ENCODE results near the gene RSAD2. TPM values are rescaled to one million over a fixed set of nuclear protein-coding genes. Genes with fewer than 3 reads are reported as not detected.
"Not testable (repeated sequence)": the region's sequence is repeated elsewhere in the genome, so short reads cannot be mapped to it uniquely, and the experiment has no call there.

Gene RSAD2
- total RNA-seq, 4 donors from 2014 or later, result 1.8 to 7.0 (median 5.7) TPM

DNA sequence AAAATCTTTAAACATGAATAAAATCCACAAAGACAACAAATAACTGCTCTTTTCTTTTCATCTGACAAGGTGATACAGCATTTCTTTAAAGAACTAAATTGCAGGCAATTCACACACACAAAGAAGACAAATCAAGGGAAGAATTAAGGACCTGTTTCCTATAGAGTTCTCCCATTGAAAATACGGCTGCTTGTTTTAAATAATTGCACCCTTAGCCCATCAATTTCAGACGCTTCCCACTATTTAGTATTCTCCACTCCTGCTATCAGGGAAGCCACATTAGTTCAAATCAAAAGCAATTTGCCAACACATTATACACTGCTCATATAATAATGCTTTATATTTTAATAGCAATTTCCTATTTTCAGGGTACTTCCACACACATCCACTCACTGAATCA, 23.2 kb upstream of the RSAD2 start:
- peaks cover 0 to 41% (median 0%) of the 10 kb centered on the region in 3 donors for H3K9me3 ChIP-seq
- no peak for ATAC-seq
- no peaks in the 10 kb centered on the region for H3K4me1 ChIP-seq
- H3K4me3 ChIP-seq, result no peak overlapping the region
- H3K27ac ChIP-seq, result no peak overlapping the region
- no peaks in the 10 kb centered on the region for H3K27me3 ChIP-seq
- H3K36me3 ChIP-seq, result peaks cover 0 to 99% of the 10 kb centered on the region in 2 donors
- TF ChIP-seq POLR2A (IDR thresholded peaks at IDR 0.05) (no peak), POLR2AphosphoS5 (IDR thresholded peaks at IDR 0.05) (no peak), EP300 (IDR thresholded peaks at IDR 0.05) (no peak)
- TF ChIP-seq, protein P1, sequence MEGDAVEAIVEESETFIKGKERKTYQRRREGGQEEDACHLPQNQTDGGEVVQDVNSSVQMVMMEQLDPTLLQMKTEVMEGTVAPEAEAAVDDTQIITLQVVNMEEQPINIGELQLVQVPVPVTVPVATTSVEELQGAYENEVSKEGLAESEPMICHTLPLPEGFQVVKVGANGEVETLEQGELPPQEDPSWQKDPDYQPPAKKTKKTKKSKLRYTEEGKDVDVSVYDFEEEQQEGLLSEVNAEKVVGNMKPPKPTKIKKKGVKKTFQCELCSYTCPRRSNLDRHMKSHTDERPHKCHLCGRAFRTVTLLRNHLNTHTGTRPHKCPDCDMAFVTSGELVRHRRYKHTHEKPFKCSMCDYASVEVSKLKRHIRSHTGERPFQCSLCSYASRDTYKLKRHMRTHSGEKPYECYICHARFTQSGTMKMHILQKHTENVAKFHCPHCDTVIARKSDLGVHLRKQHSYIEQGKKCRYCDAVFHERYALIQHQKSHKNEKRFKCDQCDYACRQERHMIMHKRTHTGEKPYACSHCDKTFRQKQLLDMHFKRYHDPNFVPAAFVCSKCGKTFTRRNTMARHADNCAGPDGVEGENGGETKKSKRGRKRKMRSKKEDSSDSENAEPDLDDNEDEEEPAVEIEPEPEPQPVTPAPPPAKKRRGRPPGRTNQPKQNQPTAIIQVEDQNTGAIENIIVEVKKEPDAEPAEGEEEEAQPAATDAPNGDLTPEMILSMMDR (IDR thresholded peaks at IDR 0.05), result no peak
- 85 to 94% methylated on average over 2 of the region's 2 CpGs for WGBS, 2 donors (ENCODE audit: low coverage in 1 of 2)

DNA sequence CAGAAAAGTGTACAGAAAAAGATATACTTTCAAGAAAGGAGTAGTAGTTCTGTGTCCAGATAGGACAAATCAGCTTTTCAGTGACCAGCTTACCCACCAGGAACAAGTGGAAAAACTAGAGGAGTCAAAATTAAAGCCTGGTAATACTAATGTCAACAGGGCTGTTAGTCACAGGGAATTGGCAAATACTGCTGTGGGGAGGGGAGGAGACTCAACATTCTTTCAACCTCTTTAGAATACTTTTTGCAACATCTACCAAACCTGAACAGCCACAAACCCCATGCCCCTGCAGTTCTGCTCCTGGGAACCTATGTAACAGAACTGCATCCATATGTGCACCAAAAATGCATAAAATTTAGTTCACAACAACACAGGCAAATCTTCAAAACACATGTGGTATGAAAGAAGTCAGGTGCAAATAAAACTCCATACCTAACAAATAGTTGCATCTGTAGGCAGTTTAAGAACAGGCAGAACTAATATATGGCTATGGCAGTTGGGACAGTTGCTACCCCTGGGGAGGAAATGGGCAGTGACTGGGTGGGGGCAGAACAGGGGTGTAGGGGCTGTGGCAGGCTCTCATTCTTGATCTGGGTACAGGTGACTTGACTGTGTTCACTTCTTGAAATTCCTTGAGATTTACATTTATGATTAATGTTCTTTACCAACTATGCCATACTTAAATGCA, 21.6 kb upstream of the RSAD2 start:
- Histone ChIP-seq H3K27me3 (no peaks in the 10 kb centered on the region), H3K4me3 (no peak overlapping the region), H3K27ac (no peak overlapping the region), H3K36me3 (peaks cover 0 to 98% of the 10 kb centered on the region in 2 donors), H3K9me3 (peaks cover 0 to 32% (median 0%) of the 10 kb centered on the region in 3 donors), H3K4me1 (no peaks in the 10 kb centered on the region)
- TF ChIP-seq, protein P1 (IDR thresholded peaks at IDR 0.05), result no peak
- TF ChIP-seq EP300 (IDR thresholded peaks at IDR 0.05) (no peak), POLR2AphosphoS5 (IDR thresholded peaks at IDR 0.05) (no peak)
- ATAC-seq, result no peak

DNA sequence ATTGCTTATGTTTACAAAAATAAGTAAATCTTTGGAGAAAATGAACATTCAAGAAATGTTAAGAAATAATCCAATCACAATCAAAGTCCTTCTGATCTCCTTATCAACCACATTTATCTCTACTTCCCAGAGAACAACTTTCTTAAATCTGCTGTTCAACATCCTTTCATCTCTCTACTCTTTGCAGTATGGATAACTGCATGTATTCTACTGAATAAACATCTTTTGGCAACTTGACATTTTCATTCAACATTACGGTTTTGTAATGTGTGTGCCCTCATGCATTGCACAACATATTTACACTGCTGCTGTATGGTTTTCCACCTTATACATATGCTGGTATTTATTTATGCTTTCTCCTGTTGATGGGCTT, 21.0 kb upstream of the RSAD2 start:
- H3K9me3 ChIP-seq, result peaks cover 0 to 27% (median 0%) of the 10 kb centered on the region in 3 donors
- 65 to 86% methylated on average over 1 of the region's 1 CpG for WGBS, 2 donors (ENCODE audit: low coverage in 1 of 2)
- no peaks in the 10 kb centered on the region for H3K27me3 ChIP-seq
- no peak for TF ChIP-seq POLR2A (IDR thresholded peaks at IDR 0.05)
- no peak for TF ChIP-seq EP300 (IDR thresholded peaks at IDR 0.05)
- TF ChIP-seq, protein P1 (IDR thresholded peaks at IDR 0.05), result no peak
- TF ChIP-seq POLR2AphosphoS5 (IDR thresholded peaks at IDR 0.05), result no peak
- no peaks in the 10 kb centered on the region for H3K4me1 ChIP-seq
- ATAC-seq, result no peak
- no peak overlapping the region for H3K27ac ChIP-seq
- H3K4me3 ChIP-seq, result no peak overlapping the region
- peaks cover 0 to 98% of the 10 kb centered on the region in 2 donors for H3K36me3 ChIP-seq

DNA sequence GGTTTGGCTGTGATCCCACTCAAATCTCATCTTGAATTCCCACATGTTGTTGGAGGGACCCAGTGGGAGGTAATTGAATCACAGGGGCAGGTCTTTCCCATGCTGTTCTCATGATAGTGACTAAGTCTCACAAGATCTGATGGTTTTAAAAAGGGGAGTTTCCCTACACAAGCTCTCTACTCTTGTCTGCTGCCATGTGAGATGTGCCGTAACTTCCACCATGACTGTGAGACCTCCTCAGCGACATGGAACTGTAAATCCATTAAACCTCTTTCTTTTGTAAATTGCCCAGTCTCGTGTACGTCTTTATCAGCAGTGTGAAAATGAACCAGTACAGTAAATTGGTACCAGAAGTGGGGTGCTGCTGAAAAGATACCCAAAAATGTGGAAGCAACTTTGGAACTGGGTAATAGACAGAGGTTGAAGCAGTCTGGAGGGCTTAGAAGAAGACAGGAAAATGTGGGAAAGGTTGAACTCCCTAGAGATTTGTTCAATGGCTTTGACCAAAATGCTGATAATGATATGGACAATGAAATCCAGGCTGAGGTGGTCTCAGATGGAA, 19.0 kb upstream of the RSAD2 start:
- not testable (repeated sequence) for H3K4me1 ChIP-seq
- 94% methylated on average over 3 of the region's 4 CpGs; no CpG with 5 or more reads in 1 of the 2 donors for WGBS, 2 donors (ENCODE audit: low coverage in 1 of 2)

DNA sequence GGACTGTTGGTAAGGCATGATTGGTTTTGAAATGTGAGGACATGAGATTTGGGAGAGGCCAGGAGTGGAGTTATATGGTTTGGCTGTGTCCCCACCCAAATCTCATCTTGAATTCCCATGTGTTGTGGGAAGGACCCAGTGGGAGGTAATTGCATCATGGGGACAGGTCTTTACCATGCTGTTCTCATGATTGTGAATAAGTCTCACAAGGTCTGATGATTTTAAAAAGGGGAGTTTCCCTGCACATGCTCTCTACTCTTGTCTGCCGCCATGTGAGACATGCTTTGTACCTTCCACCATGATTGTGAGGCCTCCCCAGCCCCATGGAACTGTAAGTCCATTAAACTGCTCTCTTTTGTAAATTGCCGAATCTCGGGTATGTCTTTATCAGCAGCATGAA, 17.3 kb upstream of the RSAD2 start:
- H3K27ac ChIP-seq, result no peak overlapping the region
- WGBS, 2 donors (ENCODE audit: low coverage in 1 of 2), result 90 to 100% methylated on average over 3 of the region's 3 CpGs
- H3K36me3 ChIP-seq, result peaks cover 0 to 70% of the 10 kb centered on the region in 2 donors
- ATAC-seq, result no peak
- TF ChIP-seq EP300 (IDR thresholded peaks at IDR 0.05) (no peak), POLR2A (IDR thresholded peaks at IDR 0.05) (no peak), POLR2AphosphoS5 (IDR thresholded peaks at IDR 0.05) (no peak)
- TF ChIP-seq, protein P1 (IDR thresholded peaks at IDR 0.05), result no peak
- no peaks in the 10 kb centered on the region for H3K27me3 ChIP-seq
- no peak overlapping the region for H3K4me3 ChIP-seq
- H3K9me3 ChIP-seq, result peaks cover 0 to 20% (median 0%) of the 10 kb centered on the region in 3 donors
- peaks cover 0 to 18% (median 3%) of the 10 kb centered on the region in 3 donors for H3K4me1 ChIP-seq

More for the DNA sequence above, 19.0 kb upstream of the RSAD2 start:
- not testable (repeated sequence) for H3K27me3 ChIP-seq, ATAC-seq, H3K4me3 ChIP-seq, H3K27ac ChIP-seq
- Histone ChIP-seq H3K9me3 (peaks cover 0 to 20% (median 0%) of the 10 kb centered on the region in 3 donors), H3K36me3 (peaks cover 0 to 88% of the 10 kb centered on the region in 2 donors)
